HL-60 (cell line): ENCODE data around the gene NFASC.

Source experiments
- POLR2AphosphoS5 ChIP-seq: IDR thresholded peaks from 2 replicates; pipeline ENCODE4 v1.6.1; 2012; ENCODE audit warnings: low read depth
- SPI1 ChIP-seq: IDR thresholded peaks from 2 replicates; pipeline ENCODE4 v1.6.1; 2012; ENCODE audit warnings: low read depth, mild to moderate bottlenecking, borderline replicate concordance
- TF ChIP-seq, protein P1 (sequence below): IDR thresholded peaks from one replicate; pipeline ENCODE4 v1.5.1; 2011; ENCODE audit warnings: low read length, control low read depth, inconsistent platforms; ENCODE audit not compliant: insufficient read depth
- TF ChIP-seq, protein P2 (sequence below): IDR thresholded peaks from 2 replicates; pipeline ENCODE4 v1.6.1; 2012; ENCODE audit warnings: low read depth; ENCODE audit not compliant: insufficient replicate concordance

DNA sequence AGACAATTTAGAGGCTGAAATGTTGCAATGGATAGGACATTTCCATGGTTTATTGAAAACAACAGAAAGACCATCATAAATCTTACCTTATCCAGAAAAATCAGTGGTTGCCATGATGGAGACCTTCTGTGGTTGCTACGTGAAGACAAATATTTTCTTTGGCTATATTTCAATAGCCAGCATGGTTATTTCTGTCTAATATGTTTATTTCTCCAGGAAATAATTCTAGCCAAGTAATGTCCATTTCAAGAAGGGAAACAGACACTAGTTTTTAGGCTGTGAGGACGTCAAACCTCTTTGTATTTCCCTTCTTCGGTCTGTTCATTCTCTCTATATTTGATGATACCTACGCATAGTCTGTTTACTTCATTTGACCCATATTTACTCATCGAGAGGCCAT is 49.2 kb upstream of the NFASC start:
- no peak for TF ChIP-seq POLR2AphosphoS5
- TF ChIP-seq, protein P1, sequence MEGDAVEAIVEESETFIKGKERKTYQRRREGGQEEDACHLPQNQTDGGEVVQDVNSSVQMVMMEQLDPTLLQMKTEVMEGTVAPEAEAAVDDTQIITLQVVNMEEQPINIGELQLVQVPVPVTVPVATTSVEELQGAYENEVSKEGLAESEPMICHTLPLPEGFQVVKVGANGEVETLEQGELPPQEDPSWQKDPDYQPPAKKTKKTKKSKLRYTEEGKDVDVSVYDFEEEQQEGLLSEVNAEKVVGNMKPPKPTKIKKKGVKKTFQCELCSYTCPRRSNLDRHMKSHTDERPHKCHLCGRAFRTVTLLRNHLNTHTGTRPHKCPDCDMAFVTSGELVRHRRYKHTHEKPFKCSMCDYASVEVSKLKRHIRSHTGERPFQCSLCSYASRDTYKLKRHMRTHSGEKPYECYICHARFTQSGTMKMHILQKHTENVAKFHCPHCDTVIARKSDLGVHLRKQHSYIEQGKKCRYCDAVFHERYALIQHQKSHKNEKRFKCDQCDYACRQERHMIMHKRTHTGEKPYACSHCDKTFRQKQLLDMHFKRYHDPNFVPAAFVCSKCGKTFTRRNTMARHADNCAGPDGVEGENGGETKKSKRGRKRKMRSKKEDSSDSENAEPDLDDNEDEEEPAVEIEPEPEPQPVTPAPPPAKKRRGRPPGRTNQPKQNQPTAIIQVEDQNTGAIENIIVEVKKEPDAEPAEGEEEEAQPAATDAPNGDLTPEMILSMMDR, result no peak
- TF ChIP-seq, protein P2, sequence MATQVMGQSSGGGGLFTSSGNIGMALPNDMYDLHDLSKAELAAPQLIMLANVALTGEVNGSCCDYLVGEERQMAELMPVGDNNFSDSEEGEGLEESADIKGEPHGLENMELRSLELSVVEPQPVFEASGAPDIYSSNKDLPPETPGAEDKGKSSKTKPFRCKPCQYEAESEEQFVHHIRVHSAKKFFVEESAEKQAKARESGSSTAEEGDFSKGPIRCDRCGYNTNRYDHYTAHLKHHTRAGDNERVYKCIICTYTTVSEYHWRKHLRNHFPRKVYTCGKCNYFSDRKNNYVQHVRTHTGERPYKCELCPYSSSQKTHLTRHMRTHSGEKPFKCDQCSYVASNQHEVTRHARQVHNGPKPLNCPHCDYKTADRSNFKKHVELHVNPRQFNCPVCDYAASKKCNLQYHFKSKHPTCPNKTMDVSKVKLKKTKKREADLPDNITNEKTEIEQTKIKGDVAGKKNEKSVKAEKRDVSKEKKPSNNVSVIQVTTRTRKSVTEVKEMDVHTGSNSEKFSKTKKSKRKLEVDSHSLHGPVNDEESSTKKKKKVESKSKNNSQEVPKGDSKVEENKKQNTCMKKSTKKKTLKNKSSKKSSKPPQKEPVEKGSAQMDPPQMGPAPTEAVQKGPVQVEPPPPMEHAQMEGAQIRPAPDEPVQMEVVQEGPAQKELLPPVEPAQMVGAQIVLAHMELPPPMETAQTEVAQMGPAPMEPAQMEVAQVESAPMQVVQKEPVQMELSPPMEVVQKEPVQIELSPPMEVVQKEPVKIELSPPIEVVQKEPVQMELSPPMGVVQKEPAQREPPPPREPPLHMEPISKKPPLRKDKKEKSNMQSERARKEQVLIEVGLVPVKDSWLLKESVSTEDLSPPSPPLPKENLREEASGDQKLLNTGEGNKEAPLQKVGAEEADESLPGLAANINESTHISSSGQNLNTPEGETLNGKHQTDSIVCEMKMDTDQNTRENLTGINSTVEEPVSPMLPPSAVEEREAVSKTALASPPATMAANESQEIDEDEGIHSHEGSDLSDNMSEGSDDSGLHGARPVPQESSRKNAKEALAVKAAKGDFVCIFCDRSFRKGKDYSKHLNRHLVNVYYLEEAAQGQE, result no peak
- TF ChIP-seq SPI1, result no peak
